GM19099 (cell line): Measurements from ENCODE around the gene FOXRED2.

Experiments used
- POLR2A ChIP-seq: IDR thresholded peaks from 3 replicates; pipeline ENCODE4 v1.6.1; 2011; ENCODE audit warnings: low read depth; ENCODE audit not compliant: insufficient read length; ENCODE audit errors: extremely low read depth

Gene FOXRED2

GRCh38 chr22:36491155-36491554 lies 15.7 kb downstream of the FOXRED2 start:
- no peak for TF ChIP-seq POLR2A

DNA sequence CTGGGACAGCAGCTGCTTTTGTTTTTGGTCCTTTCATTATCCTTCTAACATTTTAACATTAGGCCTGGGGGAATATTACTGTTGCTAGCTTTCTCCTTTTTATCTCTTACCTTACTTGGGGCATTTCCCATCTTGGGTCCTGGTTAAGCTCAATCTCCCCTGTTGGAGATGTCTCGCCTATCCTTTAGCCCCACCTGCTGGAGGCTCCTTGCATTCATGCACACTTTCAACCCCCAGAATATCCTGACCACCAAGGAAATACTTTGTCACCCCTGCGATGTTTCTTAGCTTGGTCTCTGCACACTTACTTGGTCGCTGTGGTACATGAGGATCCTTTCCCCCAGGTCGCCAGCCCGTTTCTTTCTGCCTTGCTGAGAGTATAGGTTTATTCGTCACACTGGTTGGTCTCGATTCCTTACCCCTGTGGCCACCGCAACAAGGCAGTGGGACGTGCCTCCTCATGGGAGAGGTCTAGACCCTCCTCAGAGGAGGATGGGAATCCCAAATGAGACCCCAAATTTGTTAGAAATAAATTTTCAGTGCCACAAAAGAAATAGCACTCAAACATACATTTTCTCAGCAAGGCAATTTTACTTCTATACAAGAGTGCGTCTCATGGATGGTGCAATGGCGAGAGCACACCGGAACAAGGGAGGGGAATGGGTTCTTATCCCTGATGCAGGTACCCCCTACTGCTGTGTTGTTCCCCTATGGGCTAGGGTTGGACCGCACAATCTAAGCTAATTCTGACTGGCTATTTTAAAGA lies 20.0 kb downstream of the FOXRED2 start:
- no peak for TF ChIP-seq POLR2A

DNA sequence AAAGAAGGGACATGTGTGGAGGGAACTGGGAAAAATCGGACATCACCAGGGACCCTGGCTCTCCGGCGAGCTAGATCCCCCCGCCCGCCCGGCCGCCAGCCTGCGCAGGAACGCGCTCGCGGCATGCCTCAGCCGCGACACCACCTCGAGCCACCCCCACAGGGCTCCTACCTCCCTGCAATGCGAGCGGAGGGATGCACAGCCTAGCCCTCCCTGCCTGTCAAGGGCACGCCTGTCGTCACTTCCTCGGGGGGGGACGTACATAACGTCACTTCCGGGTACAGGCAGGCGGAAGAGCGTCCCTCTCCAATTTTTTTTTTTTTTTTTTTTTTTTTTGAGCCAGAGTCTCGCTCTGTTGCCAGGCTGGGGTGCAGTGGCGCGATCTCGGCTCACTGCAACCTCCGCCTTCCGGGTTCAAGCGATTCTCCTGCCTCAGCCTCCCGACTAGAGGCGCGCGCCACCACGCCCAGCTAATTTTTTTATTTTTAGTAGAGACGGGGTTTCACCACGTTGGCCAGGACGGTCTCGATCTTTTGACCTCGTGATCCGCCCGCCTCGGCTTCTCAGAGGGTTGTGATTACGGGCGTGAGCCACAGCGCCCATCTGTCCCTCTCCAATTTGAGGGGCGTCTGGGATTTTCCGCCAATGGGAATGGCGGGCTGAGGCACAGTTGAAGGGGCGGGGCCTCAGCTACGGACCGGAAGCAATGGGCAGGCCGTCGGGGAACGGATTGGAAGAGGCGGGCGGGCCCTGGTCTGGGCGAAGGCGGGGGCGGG lies 25.3 kb downstream of the FOXRED2 start, which contains the start of gene TXN2:
Gene TXN2 (minus strand): TSS at position 248 of the 776 bp plus-strand sequence. CDS start 803 bp downstream, outside the sequence.
- peak; percentile 95 for TF ChIP-seq POLR2A

DNA sequence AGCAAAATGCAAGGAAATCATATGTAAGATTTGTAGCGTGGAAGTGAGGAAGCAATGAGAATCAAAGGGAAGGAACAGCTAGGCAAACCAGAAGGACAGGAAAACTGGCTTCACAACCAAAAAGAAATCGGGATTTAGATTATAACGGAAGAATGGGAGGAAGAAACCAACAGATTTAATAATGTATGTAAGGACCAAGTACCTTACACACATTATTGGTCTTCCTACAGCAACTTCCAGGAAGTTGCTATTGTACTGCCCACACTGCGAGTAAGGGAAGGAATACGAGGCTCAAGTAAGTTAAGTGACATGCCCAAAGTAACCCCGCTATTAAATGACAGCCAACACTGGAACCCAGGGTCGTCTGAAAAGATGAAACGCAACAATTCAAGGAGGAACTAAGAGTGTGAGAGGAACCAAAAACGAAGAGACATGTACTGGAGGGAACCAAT lies 25.9 kb downstream of the FOXRED2 start:
- no peak for TF ChIP-seq POLR2A

DNA sequence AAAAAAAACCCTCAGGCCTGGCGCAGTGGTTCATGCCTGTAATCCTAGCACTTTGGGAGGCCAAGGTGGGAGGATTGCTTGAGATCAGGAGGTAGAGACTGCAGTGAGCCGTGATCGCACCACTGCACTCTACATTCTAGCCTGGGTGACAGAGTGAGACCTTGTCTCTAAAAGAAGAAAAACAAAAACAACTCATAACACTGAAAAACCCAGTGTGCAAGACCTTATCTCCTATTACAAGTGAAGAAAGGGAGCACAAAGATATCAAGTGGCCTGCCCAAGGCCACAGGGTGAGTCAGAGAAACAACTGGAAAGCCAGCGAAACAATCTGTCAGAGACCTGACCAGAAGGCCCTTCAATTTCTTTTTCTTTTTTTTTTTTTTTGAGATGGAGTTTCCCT lies 27.9 kb downstream of the FOXRED2 start:
- TF ChIP-seq POLR2A = no peak

DNA sequence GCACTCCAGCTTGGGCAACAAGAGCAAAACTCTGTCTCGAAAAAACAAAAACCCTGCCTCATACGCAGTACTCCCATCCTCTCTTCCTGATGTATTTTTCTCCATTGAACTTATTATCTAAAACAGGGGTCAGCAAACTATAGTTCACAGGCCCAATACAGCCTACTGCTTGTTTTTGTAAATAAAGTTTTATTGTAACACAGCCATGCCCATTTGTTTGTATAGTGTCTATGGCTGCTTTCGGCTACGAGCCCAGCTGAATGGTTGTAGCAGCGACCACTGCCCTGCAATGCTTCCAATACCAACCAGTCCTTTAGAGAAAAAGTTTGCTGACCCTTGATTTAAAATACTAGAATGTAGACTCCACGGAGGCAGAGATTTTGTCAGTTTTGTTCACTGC lies 31.5 kb downstream of the FOXRED2 start:
- TF ChIP-seq POLR2A = no peak

GRCh38 chr22:36472689-36473088 lies 34.2 kb downstream of the FOXRED2 start:
- TF ChIP-seq POLR2A = no peak

- no peak for TF ChIP-seq POLR2A
Observed at GRCh38 chr22:36471341-36471821, 35.5 kb downstream of the FOXRED2 start.

DNA sequence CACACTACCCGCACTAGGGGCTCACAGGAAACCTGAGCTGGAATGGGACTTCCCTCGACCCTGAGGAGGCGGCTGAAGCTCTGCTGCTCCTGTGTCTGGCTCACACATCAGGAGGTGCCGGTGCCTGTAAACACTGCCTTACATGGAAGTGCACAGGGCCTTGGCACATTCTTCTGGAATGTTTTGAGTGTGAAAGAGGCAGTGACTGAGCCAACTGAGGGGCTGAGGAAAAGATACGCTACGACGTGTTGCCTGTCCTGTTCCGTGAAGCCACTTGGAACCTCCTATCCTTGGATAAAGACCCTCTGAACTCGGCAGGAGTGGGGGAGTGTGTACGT lies 35.9 kb downstream of the FOXRED2 start:
- TF ChIP-seq POLR2A = no peak

DNA sequence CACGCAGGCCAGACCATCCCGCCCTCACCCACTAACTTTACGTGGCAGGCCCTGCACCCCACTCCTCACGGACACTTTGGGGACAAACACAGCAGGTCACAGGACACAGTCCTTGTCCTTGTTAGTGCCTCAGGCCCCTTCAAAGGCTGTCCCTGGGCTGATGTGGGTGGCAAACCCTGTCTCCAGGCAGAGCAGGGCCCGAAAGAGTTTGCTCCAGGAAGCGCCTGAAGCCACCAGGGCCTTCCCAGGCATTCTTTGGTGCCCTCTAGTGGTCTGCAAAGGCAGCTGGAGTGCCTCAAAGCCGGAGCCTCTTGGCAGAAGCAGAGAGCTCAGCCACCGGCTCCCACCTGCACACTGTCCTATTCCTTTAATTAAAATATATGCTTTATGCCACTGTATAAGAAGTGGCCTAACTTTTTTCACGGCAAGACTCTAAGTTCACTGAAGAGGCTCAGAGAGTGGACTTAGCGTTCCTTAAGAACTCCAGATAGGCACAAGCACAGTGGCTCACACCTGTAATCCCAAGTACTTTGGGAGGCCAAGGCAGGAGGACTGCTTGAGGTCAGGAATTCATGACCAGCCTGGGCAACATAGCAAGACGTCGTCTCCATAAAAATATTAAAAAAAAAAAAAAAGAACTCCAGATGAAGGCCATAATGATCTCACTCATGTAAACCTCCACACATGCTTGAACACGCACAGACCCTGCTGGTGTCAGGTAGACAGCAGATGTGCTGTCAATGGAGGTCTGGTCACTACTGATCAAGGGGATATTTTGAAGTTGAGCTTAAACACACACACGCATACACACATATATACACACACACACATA lies 36.5 kb downstream of the FOXRED2 start:
- no peak for TF ChIP-seq POLR2A

GRCh38 chr22:36469094-36469710 lies 37.6 kb downstream of the FOXRED2 start:
- TF ChIP-seq POLR2A = no peak

GRCh38 chr22:36467946-36468345 lies 38.9 kb downstream of the FOXRED2 start:
- TF ChIP-seq POLR2A = no peak

- no peak for TF ChIP-seq POLR2A
Observed at GRCh38 chr22:36467042-36467810, 39.6 kb downstream of the FOXRED2 start.

GRCh38 chr22:36466258-36466657 lies 40.6 kb downstream of the FOXRED2 start:
- no peak for TF ChIP-seq POLR2A
